Mucosa of descending colon (tissue), 3 donors: Measurements from ENCODE around the gene MAN2A1. TPM values are rescaled to one million over a fixed set of nuclear protein-coding genes. Genes with fewer than 3 reads are reported as not detected.
A peak's percentile ranks its signal among the peaks of the same experiment; 100 is the strongest.
"Not testable (repeated sequence)": the region's sequence is repeated elsewhere in the genome, so short reads cannot be mapped to it uniquely, and the experiment has no call there.

Source experiments
- ATAC-seq: fragments of 200-7000 bp; cut with Tn5 transposase; one replicate; pipeline ENCODE4 v1.9.1; 2020; ENCODE audit warnings: mild to moderate bottlenecking, moderate library complexity
- DNase-seq, 3 donors: peaks; one replicate each; pipeline ENCODE4 v3.0.0-alpha.2; 2020
- H3K36me3 ChIP-seq: fragments of 200-600 bp; one replicate; pipeline ENCODE4 v1.8.0; 2021; ENCODE audit warnings: low read depth, mild to moderate bottlenecking
- H3K4me1 ChIP-seq: fragments of 200-600 bp; one replicate; pipeline ENCODE4 v1.8.0; 2021; ENCODE audit warnings: low read depth, mild to moderate bottlenecking
- H3K4me3 ChIP-seq: fragments of 200-600 bp; one replicate; pipeline ENCODE4 v1.8.0; 2021; ENCODE audit warnings: mild to moderate bottlenecking
- H3K9me3 ChIP-seq: fragments of 200-600 bp; one replicate; pipeline ENCODE4 v1.8.0; 2021; ENCODE audit warnings: mild to moderate bottlenecking
- CTCF ChIP-seq: fragments of 200-600 bp; IDR thresholded peaks from one replicate; pipeline ENCODE4 v1.8.0; 2022; ENCODE audit warnings: antibody characterized with exemption, mild to moderate bottlenecking
- intact Hi-C, 2 donors: fragments of 100-400 bp; cut with DNase I in 1 of 2; cut with micrococcal nuclease in 1 of 2; formaldehyde crosslinking; loops; one replicate each; pipeline versions ENCODE4 v1.11.0 to v1.11.1; 2022; cut with DNase I, micrococcal nuclease
- total RNA-seq, 3 donors: library from RNA; stranded (reverse); fragmentation: NEBNext Ultra II Directional in 2 of 3; extraction: Animal tissue kit (Norgen Biotek cat#: 25700) in 2 of 3; gene quantifications; one replicate each; pipeline versions ENCODE4 v1.2.1 to v1.2.4, GENCODE V29; 2021 to 2023
- donor health status: DM: no; HTN: no; CAD: no; lungs with moderate emphysema.
- donor health status: DM: no; HTN: no; CAD: no.
- donor health status: DM: no; HTN: yes; CAD: no.

Gene MAN2A1
- total RNA-seq, 3 donors from 2014 or later = 56.8 to 88.7 (median 75.1) TPM

GRCh38 chr5:109826426-109826825 is 136.7 kb downstream of the MAN2A1 start:
- ATAC-seq (no peak), DNase-seq (no peak)
- Histone ChIP-seq H3K36me3 (no peaks in the 10 kb centered on the region), H3K4me3 (no peak overlapping the region), H3K4me1 (no peaks in the 10 kb centered on the region), H3K9me3 (no peaks in the 10 kb centered on the region)
- intact Hi-C loops = no loop called here
- TF ChIP-seq CTCF = no peak

GRCh38 chr5:109829331-109829730 is 139.6 kb downstream of the MAN2A1 start:
- Histone ChIP-seq H3K36me3 (no peaks in the 10 kb centered on the region), H3K4me3 (no peak overlapping the region), H3K4me1 (no peaks in the 10 kb centered on the region), H3K9me3 (peaks cover 4% of the 10 kb centered on the region)
- DNase-seq (no peak), ATAC-seq (no peak)
- TF ChIP-seq CTCF = no peak
- intact Hi-C loops = no loop called here

- H3K36me3 ChIP-seq = no peaks in the 10 kb centered on the region
- no peak overlapping the region for H3K4me3 ChIP-seq
- peak; percentile 45 for ATAC-seq
- no peak for TF ChIP-seq CTCF
- H3K4me1 ChIP-seq = no peaks in the 10 kb centered on the region
- peaks cover 4% of the 10 kb centered on the region for H3K9me3 ChIP-seq
- no peak for DNase-seq
- intact Hi-C loops = no loop called here
Measured at GRCh38 chr5:109830955-109831502, 141.3 kb downstream of the MAN2A1 start.

GRCh38 chr5:109832207-109833188 is 142.8 kb downstream of the MAN2A1 start:
- ATAC-seq, H3K9me3 ChIP-seq, intact Hi-C loops, H3K4me3 ChIP-seq, H3K4me1 ChIP-seq, H3K36me3 ChIP-seq: not testable (repeated sequence)
- peak in 1 of 3 donors; percentile 37 for DNase-seq

GRCh38 chr5:109833946-109834345 is 144.2 kb downstream of the MAN2A1 start:
- Histone ChIP-seq H3K4me1 (no peaks in the 10 kb centered on the region), H3K9me3 (peaks cover 4% of the 10 kb centered on the region), H3K4me3 (no peak overlapping the region), H3K36me3 (no peaks in the 10 kb centered on the region)
- DNase-seq = no peak
- ATAC-seq = no peak
- intact Hi-C loops = no loop called here
- TF ChIP-seq CTCF = no peak

- no peak for ATAC-seq
- no peak for DNase-seq
- Histone ChIP-seq H3K4me3 (no peak overlapping the region), H3K9me3 (peaks cover 4% of the 10 kb centered on the region), H3K36me3 (no peaks in the 10 kb centered on the region), H3K4me1 (no peaks in the 10 kb centered on the region)
- intact Hi-C loops = no loop called here
- no peak for TF ChIP-seq CTCF
Measured at GRCh38 chr5:109836280-109836679, 146.6 kb downstream of the MAN2A1 start.
